Esophagus muscularis mucosa (tissue), 3 donors: ENCODE data around the gene C1orf174.

Source experiments
- POLR2A ChIP-seq: fragments of 450-650 bp; IDR thresholded peaks from one replicate; pipeline ENCODE4 v1.6.1; 2017; ENCODE audit warnings: antibody characterized with exemption, moderate library complexity, mild to moderate bottlenecking, low read depth
- POLR2AphosphoS5 ChIP-seq, 2 donors: sonication (generic); formaldehyde crosslinking; IDR thresholded peaks; one replicate each; pipeline ENCODE4 v1.6.1; 2017; ENCODE audit warnings: antibody characterized with exemption in 2 of 2
- TF ChIP-seq, protein P1 (sequence below), 3 experiments: fragments of 200-600 bp in 2 of 3; fragments of 450-650 bp in 1 of 3; sonication (generic) in 2 of 3; IDR thresholded peaks; one replicate each; pipeline ENCODE4 v1.5.1; 2017 to 2019; ENCODE audit warnings: antibody characterized with exemption in 3 of 3, mild to moderate bottlenecking in 2 of 3, moderate library complexity in 1 of 3

DNA sequence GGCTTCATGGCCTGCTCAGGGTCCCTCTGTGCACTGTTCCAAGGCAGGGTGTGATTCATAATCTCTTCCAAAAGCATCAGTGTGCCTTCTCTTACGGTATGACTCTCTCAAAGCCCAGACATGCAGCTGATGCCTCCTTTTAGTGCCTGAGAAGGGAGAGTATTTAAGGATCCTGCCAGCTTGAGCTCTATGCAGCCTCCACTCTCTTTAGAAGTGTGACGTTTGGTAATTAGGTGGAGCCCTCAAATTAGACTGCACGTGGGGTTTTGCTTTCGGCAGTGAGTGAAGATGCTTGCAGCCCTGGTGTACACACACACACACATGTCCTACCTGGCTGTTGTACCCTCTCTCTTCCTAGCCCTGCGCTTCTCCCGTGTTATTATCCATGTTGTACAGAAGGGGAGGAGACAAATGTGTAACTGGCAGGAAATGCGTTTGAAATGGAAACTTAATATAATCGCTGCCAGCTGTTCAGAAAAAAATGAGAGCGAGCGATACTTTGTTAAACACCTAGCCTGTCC, 2.6 kb upstream of the C1orf174 start:
- TF ChIP-seq, protein P1, sequence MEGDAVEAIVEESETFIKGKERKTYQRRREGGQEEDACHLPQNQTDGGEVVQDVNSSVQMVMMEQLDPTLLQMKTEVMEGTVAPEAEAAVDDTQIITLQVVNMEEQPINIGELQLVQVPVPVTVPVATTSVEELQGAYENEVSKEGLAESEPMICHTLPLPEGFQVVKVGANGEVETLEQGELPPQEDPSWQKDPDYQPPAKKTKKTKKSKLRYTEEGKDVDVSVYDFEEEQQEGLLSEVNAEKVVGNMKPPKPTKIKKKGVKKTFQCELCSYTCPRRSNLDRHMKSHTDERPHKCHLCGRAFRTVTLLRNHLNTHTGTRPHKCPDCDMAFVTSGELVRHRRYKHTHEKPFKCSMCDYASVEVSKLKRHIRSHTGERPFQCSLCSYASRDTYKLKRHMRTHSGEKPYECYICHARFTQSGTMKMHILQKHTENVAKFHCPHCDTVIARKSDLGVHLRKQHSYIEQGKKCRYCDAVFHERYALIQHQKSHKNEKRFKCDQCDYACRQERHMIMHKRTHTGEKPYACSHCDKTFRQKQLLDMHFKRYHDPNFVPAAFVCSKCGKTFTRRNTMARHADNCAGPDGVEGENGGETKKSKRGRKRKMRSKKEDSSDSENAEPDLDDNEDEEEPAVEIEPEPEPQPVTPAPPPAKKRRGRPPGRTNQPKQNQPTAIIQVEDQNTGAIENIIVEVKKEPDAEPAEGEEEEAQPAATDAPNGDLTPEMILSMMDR (IDR thresholded peaks at IDR 0.05) = no peak
- TF ChIP-seq POLR2AphosphoS5 (IDR thresholded peaks at IDR 0.05) (no peak), POLR2A (no peak)
